Stomach (tissue), 4 donors: Measurements from ENCODE around the gene OR4S1.

Source experiments
- CTCF ChIP-seq, 7 experiments: fragments of 450-650 bp in 4 of 7; fragments of 200-600 bp in 3 of 7; sonication (generic) in 3 of 7; IDR thresholded peaks; one replicate each; pipeline ENCODE4 v1.5.1; 2016 to 2019; ENCODE audit warnings: antibody characterized with exemption in 7 of 7, control low read depth in 2 of 7, mild to moderate bottlenecking in 1 of 7
- POLR2A ChIP-seq, 4 donors: fragments of 450-650 bp; IDR thresholded peaks; one replicate each; pipeline ENCODE4 v1.6.1; 2016; ENCODE audit warnings: antibody characterized with exemption in 4 of 4, control low read depth in 2 of 4, mild to moderate bottlenecking in 1 of 4, moderate library complexity in 1 of 4

DNA sequence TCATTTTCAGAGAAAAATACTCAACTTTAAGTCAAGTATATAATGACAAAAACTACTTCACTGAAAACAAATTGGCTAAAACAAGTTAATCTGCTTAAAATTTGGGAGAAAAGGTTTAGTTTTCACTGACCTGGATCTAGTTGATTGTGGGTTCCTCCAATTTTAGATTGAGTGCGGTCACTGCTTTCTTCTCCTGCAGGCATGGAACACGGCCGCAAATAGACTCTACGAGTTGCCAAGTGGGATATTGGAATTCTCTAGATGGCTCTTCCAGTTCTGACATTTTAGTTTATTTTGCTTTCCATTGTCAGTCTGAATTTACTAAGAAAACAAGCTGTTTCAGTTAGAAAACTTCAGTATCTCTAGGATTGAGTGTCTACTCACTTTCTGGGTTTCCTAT lies 48.0 kb downstream of the OR4S1 start:
- TF ChIP-seq POLR2A (IDR thresholded peaks at IDR 0.05) (no peak), CTCF (IDR thresholded peaks at IDR 0.05) (no peak)
